ENCODE results near the gene ERN2.
"Not testable (repeated sequence)": the region's sequence is repeated elsewhere in the genome, so short reads cannot be mapped to it uniquely, and the experiment has no call there.

DNA sequence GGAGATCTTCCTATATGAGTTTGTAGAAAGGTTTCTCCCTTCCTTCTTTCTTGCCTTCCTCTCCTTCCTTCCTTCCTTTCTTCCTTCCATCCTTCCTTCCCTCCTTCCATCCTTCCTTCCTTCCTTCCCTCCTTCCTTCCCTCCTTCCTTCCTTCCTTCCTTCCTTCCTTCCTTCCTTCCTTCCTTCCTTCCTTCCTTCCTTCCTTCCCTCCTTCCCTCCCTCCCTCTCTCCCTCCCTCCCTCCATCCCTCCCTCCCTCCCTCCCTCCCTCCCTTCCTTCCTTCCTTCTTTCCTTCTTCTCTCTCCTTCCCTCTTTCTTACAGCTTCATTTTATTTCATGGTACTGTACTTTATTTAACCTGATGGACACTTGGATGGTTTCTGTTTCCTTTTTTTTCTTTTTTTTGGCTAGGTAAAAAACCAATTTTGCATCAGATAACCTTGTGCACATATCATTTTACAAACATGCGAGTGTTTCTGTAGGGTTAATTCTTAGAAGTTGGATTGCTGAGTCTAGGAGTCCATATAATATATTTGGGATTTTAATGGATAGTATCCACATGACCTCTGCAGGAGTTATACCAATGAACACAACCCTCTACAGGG is 24.5 kb upstream of the ERN2 start:
- not testable (repeated sequence) for TF ChIP-seq POLR2A (IDR thresholded peaks at IDR 0.05; ENCODE audit: low read depth, low read length); CEBPB (IDR thresholded peaks at IDR 0.05; ENCODE audit: low read depth, low read length); RFX5 (IDR thresholded peaks at IDR 0.05; ENCODE audit: low read depth, low read length); RAD21 (IDR thresholded peaks at IDR 0.05; ENCODE audit: low read length); NFE2L2 (IDR thresholded peaks at IDR 0.05; ENCODE audit: low read depth, low read length)
- TF ChIP-seq, protein P1, sequence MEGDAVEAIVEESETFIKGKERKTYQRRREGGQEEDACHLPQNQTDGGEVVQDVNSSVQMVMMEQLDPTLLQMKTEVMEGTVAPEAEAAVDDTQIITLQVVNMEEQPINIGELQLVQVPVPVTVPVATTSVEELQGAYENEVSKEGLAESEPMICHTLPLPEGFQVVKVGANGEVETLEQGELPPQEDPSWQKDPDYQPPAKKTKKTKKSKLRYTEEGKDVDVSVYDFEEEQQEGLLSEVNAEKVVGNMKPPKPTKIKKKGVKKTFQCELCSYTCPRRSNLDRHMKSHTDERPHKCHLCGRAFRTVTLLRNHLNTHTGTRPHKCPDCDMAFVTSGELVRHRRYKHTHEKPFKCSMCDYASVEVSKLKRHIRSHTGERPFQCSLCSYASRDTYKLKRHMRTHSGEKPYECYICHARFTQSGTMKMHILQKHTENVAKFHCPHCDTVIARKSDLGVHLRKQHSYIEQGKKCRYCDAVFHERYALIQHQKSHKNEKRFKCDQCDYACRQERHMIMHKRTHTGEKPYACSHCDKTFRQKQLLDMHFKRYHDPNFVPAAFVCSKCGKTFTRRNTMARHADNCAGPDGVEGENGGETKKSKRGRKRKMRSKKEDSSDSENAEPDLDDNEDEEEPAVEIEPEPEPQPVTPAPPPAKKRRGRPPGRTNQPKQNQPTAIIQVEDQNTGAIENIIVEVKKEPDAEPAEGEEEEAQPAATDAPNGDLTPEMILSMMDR (conservative IDR thresholded peaks at IDR 0.05; ENCODE audit: low read depth, low read length) = not testable (repeated sequence)
- TF ChIP-seq, protein P2, sequence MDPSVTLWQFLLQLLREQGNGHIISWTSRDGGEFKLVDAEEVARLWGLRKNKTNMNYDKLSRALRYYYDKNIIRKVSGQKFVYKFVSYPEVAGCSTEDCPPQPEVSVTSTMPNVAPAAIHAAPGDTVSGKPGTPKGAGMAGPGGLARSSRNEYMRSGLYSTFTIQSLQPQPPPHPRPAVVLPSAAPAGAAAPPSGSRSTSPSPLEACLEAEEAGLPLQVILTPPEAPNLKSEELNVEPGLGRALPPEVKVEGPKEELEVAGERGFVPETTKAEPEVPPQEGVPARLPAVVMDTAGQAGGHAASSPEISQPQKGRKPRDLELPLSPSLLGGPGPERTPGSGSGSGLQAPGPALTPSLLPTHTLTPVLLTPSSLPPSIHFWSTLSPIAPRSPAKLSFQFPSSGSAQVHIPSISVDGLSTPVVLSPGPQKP (IDR thresholded peaks at IDR 0.05; ENCODE audit: borderline replicate concordance, low read depth, low read length) = not testable (repeated sequence)
- TF ChIP-seq, protein P3, sequence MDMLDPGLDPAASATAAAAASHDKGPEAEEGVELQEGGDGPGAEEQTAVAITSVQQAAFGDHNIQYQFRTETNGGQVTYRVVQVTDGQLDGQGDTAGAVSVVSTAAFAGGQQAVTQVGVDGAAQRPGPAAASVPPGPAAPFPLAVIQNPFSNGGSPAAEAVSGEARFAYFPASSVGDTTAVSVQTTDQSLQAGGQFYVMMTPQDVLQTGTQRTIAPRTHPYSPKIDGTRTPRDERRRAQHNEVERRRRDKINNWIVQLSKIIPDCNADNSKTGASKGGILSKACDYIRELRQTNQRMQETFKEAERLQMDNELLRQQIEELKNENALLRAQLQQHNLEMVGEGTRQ (IDR thresholded peaks at IDR 0.05; ENCODE audit: low read depth, low read length) = not testable (repeated sequence)
